Fibroblast of pulmonary artery (primary cell): Measurements from ENCODE around the gene PTPRCAP.

Experiments
- DNase-seq: peaks from one replicate; pipeline ENCODE4 v3.0.0-alpha.2; 2010; ENCODE audit warnings: low read depth
- H3K4me3 ChIP-seq: replicated peaks from 2 replicates; pipeline ENCODE4 v1.5.1; 2011; ENCODE audit warnings: low read depth, mild to moderate bottlenecking, control low read depth, low read length, moderate library complexity
- CTCF ChIP-seq: IDR thresholded peaks from 2 replicates; pipeline ENCODE4 v1.5.1; 2011; ENCODE audit warnings: mild to moderate bottlenecking, control low read depth, low read length, inconsistent platforms; ENCODE audit errors: missing control alignments

The PTPRCAP gene

GRCh38 chr11:67445515-67445914 lies 8.0 kb upstream of the PTPRCAP start:
- no peak overlapping the region for H3K4me3 ChIP-seq

GRCh38 chr11:67442504-67443404 lies 5.3 kb upstream of the PTPRCAP start:
- peak overlapping the region; percentile 84 for H3K4me3 ChIP-seq

More at GRCh38 chr11:67445515-67445914, 8.0 kb upstream of the PTPRCAP start:
- TF ChIP-seq CTCF: no peak
- DNase-seq: no peak

GRCh38 chr11:67441731-67442351 lies 4.4 kb upstream of the PTPRCAP start:
- DNase-seq: no peak
- no peak overlapping the region for H3K4me3 ChIP-seq
- TF ChIP-seq CTCF: no peak

More at GRCh38 chr11:67442504-67443404, 5.3 kb upstream of the PTPRCAP start:
- TF ChIP-seq CTCF: no peak
- DNase-seq: no peak

- no peak for DNase-seq
- H3K4me3 ChIP-seq: no peak overlapping the region
- no peak for TF ChIP-seq CTCF
These were observed 3.6 kb upstream of the PTPRCAP start for GRCh38 chr11:67441098-67441563.

GRCh38 chr11:67440229-67441097 lies 3.0 kb upstream of the PTPRCAP start:
- TF ChIP-seq CTCF: no peak
- DNase-seq: no peak
- no peak overlapping the region for H3K4me3 ChIP-seq

GRCh38 chr11:67439321-67440228 lies 2.1 kb upstream of the PTPRCAP start:
- DNase-seq: no peak
- peak; percentile 13 for TF ChIP-seq CTCF
- H3K4me3 ChIP-seq: no peak overlapping the region
